Measurements from ENCODE around the gene C19orf67.

GRCh38 chr19:14056741-14057356, 28.7 kb downstream of the C19orf67 start:
- TF ChIP-seq, protein P1, sequence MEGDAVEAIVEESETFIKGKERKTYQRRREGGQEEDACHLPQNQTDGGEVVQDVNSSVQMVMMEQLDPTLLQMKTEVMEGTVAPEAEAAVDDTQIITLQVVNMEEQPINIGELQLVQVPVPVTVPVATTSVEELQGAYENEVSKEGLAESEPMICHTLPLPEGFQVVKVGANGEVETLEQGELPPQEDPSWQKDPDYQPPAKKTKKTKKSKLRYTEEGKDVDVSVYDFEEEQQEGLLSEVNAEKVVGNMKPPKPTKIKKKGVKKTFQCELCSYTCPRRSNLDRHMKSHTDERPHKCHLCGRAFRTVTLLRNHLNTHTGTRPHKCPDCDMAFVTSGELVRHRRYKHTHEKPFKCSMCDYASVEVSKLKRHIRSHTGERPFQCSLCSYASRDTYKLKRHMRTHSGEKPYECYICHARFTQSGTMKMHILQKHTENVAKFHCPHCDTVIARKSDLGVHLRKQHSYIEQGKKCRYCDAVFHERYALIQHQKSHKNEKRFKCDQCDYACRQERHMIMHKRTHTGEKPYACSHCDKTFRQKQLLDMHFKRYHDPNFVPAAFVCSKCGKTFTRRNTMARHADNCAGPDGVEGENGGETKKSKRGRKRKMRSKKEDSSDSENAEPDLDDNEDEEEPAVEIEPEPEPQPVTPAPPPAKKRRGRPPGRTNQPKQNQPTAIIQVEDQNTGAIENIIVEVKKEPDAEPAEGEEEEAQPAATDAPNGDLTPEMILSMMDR (IDR thresholded peaks at IDR 0.05 in 8 of 11, conservative IDR thresholded peaks at IDR 0.05 in 3 of 11): no peak
- TF ChIP-seq POLR2A (IDR thresholded peaks at IDR 0.05) (no peak), POLR2AphosphoS5 (IDR thresholded peaks at IDR 0.05) (no peak)

All from spleen (tissue), 7 donors.